B cell (primary cell): ENCODE results near the gene TENT5A.

Source experiments
- CTCF ChIP-seq: fragments of 200-600 bp; IDR thresholded peaks from one replicate; pipeline ENCODE4 v1.8.0; 2022; ENCODE audit warnings: antibody characterized with exemption, mild to moderate bottlenecking
- EZH2 ChIP-seq: IDR thresholded peaks from 2 replicates; pipeline ENCODE4 v1.6.1; 2012; ENCODE audit warnings: borderline replicate concordance, low read depth, mild to moderate bottlenecking, moderate library complexity, low read length; ENCODE audit not compliant: insufficient read depth, poor library complexity, severe bottlenecking

GRCh38 chr6:81762132-81762531 is 9.7 kb upstream of the TENT5A start:
- TF ChIP-seq CTCF (no peak), EZH2 (no peak)
